OCI-M2 (cell line): ENCODE results near the gene SFXN5.

ENCODE experiments used
- DNase-seq: peaks from one replicate; lab custom pipeline; 2025; ENCODE audit not compliant: unreplicated experiment; lab: John Stamatoyannopoulos, UW

SFXN5 gene

GRCh38 chr2:72981536-72981935 is 90.0 kb downstream of the SFXN5 start:
- no peak for DNase-seq

GRCh38 chr2:72980535-72981217 is 90.8 kb downstream of the SFXN5 start:
- no peak for DNase-seq

DNA sequence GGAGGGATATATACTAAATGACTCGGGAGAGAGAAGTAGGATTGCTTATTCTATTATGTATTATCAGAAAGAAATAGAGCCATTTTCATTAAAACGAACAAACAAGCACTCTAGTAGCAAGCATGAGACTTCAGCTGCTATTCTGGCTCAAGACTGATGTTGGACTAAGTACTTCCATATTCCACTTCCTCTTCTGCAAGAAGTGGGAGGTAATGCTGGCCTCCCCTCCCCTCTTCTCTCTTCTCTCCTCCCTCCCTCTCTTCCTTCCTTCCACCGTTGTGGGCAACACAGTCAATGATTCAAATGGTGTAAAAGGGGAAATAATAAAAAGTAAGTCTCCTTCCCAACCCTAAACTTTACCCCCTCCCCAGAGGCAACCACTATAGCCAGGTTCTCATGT is 91.6 kb downstream of the SFXN5 start:
- DNase-seq: no peak

DNA sequence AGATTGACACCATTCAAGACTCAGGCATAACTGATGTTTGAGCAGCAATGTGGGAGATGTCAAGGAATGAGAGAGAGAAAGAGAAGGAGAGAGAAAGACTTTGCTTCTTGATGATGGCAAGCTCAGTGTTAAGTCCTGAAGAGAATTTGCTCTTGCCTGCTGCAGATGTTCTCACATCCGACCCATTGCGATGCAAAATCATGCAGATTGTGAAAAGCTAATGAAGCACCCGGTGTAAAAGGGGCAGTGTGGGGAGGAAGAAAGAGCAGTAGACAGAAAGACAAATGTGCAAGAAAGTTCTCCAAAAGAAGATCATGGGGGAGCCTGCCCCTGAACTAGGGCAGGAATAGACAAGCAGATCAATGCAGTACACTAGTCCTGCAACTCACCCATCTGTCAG is 96.5 kb downstream of the SFXN5 start:
- no peak for DNase-seq

- no peak for DNase-seq
Measured at GRCh38 chr2:72974436-72974754, 97.1 kb downstream of the SFXN5 start.

- DNase-seq: no peak
Measured at GRCh38 chr2:72973566-72974435, 97.7 kb downstream of the SFXN5 start.

GRCh38 chr2:72973137-72973535 is 98.4 kb downstream of the SFXN5 start:
- no peak for DNase-seq

GRCh38 chr2:72972352-72973136 is 99.0 kb downstream of the SFXN5 start:
- DNase-seq: no peak

GRCh38 chr2:72971036-72971435 is 100.5 kb downstream of the SFXN5 start:
- no peak for DNase-seq

- DNase-seq: no peak
Measured at GRCh38 chr2:72969706-72970105, 101.8 kb downstream of the SFXN5 start.

DNA sequence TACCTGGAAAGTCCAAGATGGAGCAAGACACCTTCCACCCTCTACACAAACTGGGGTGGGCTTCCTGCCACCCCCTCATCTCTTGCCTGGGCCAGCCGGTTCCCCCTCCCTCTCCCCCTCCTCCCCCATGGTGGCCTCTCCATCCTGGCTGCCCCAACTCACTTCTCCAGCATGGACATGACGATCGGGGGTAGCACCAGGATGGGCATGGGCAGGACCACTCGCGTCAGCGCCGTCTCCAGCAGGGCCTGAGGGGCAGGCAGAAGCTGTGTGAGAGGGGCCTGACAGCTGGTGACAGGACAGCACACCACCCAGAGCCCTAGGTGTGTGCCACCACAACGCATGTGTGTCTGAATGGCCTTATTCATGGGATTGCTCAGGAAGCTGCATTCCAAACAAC is 103.2 kb downstream of the SFXN5 start:
- DNase-seq: no peak

DNA sequence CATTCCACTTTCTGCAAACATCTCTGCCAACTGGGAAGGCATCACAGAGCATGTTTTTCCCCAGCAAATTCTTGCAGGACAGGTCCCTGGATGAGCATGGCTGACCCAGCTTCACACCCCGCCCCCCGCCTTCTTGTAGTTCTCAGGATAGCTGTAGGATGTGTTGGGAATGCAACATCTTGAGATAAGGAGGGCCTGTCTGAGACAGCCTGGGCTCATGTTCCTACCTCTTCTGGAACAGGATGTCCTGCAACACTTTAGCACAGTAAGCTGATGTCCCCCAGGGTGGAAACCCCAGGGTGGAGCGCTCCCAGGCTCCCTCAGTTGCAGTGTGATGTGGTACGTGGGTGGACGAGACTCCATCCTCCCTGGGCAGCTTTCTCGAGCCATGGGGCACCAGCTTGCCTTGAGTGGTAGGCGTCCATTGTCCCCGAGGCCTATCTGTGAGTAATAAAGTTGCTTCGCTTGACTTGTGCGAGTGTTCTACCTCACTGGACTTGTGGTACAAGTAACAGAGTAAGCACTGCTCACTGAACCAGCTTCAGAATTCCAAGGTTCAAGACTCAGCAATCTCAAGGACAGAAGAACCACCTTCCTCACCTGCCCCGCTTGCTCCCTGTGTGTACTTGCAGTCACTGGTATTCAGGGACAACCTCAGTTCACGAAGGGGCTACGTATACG is 105.6 kb downstream of the SFXN5 start:
- no peak for DNase-seq

GRCh38 chr2:72965016-72965415 is 106.5 kb downstream of the SFXN5 start:
- no peak for DNase-seq

- no peak for DNase-seq
Measured at GRCh38 chr2:72964146-72964525, 107.4 kb downstream of the SFXN5 start.

DNA sequence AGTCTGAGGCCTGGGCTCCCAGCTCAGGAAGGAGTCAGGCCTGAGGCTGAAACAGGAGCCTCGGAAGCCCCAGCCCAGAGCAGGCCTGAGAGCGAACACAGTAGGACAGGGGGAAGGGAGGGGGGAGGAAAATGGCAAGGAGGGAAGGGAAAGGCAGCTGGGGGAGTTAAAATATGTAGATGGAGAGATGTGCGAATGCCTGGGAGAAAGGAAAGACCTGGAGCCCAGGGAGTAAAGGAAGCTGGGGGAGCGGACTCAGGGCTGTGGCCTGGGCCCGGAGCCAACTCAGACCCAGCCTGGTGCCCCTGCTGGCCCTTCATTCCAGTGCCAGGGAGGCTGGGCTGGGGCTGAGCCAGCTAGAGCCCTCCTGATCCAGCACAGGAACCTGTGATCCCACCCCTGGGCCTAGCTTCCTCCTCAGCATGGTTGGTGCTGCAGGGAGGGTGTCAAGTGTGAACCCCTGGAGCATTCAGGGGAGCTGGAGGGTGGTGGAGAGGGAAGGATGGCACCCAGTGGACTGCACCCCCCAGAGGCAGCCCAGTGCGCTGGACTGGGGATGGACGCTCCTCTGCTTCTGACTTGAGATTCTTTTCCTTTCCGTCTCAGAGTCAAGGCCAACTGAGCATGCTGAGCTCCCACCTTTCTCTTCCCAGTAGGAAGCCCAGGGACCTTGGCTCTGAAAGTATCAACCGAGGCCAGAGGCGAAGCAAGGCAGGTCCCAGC is 107.9 kb downstream of the SFXN5 start:
- DNase-seq: no peak

DNA sequence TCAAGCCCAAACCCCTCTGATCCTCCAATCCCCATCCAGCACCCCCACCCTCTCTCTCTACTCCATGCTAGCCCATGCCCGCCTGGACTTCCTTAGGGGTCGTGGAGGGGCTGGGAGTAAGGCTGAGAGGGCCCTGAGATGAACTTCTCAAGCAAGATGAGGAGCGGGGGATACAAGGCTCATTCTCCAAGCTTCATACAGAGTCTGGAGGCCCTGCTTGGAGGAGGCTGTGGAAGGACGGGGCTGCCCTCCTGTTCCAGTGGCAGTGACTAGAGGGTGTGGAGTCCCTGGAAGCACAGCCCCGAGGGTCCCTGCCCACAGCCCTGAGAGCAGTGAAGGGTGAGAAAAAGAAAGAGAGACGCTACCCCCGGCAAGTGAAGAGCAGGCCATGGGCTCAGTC is 108.6 kb downstream of the SFXN5 start:
- DNase-seq: no peak

DNA sequence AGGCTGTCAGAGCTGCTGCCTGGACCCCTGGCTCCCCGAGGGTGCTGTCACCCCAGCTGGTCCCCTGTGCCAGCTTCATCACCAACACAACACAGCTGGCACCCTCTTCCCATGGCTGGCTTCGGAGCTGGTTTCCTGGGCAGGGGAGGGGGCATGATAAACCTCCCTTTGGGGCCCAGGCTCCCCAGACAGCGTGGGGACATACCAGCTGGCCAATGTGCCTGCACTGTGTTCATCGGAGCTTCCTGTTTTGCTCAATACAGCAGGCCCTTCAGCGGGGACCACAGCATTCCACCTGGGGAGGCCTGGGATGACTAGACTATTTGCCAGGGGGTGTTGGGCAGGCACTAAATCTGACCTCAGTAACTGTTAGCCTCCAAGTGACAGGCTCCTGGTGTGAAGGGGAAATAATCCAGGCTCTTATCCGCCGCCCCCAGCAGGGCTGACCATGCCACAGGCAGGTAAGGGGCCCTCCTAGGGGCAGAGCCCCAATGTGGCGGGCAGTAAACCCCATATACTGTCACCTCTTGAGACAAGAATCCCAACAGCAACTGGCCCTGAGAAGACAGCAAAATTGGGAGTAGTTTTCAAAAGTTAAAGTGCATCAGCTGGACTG is 109.6 kb downstream of the SFXN5 start:
- DNase-seq: no peak

GRCh38 chr2:72961036-72961720 is 110.3 kb downstream of the SFXN5 start:
- no peak for DNase-seq
